SK-N-SH treated with all-trans-retinoic acid at 6 μM for 48 hours (cell line): Measurements from ENCODE around the gene AKAP8.

ENCODE experiments used
- ATAC-seq: fragments of 200-7000 bp; cut with Tn5 transposase; 3 replicates; pipeline ENCODE4 v1.9.1; 2020; ENCODE audit warnings: mild to moderate bottlenecking, moderate library complexity
- ARNTL ChIP-seq: fragments of 450-650 bp; formaldehyde crosslinking; IDR thresholded peaks from 2 replicates; pipeline ENCODE4 v1.5.0; 2020; ENCODE audit warnings: low read depth, mild to moderate bottlenecking, moderate library complexity, borderline replicate concordance
- BACH2 ChIP-seq: fragments of 250-450 bp; sonication (Bioruptor Pico); IDR thresholded peaks from 2 replicates; pipeline ENCODE4 v1.9.0; 2021; ENCODE audit warnings: mild to moderate bottlenecking, borderline replicate concordance
- CREB5 ChIP-seq: fragments of 250-450 bp; sonication (Bioruptor Pico); IDR thresholded peaks from 2 replicates; pipeline ENCODE4 v1.5.1; 2020; ENCODE audit warnings: low read depth, mild to moderate bottlenecking, moderate library complexity
- CSDC2 ChIP-seq: fragments of 250-450 bp; sonication (Bioruptor Pico); IDR thresholded peaks from 2 replicates; pipeline ENCODE4 v1.5.0; 2020; ENCODE audit warnings: mild to moderate bottlenecking, moderate library complexity
- ESRRG ChIP-seq: fragments of 250-450 bp; sonication (Bioruptor Pico); IDR thresholded peaks from 2 replicates; pipeline ENCODE4 v1.6.1; 2021; ENCODE audit warnings: mild to moderate bottlenecking
- GLIS3 ChIP-seq: fragments of 250-450 bp; sonication (Bioruptor Pico); IDR thresholded peaks from 2 replicates; pipeline ENCODE4 v1.5.0; 2020; ENCODE audit warnings: mild to moderate bottlenecking, moderate library complexity
- ISL1 ChIP-seq: fragments of 250-450 bp; sonication (Bioruptor Pico); IDR thresholded peaks from 2 replicates; pipeline ENCODE4 v2.1.2; 2022; ENCODE audit warnings: mild to moderate bottlenecking, moderate library complexity
- OSR1 ChIP-seq: fragments of 250-450 bp; sonication (Bioruptor Pico); IDR thresholded peaks from 2 replicates; pipeline ENCODE4 v1.8.0; 2022; ENCODE audit warnings: moderate library complexity, mild to moderate bottlenecking, inconsistent platforms
- PATZ1 ChIP-seq: fragments of 250-450 bp; sonication (Bioruptor Pico); IDR thresholded peaks from 2 replicates; pipeline ENCODE4 v1.8.0; 2020; ENCODE audit warnings: mild to moderate bottlenecking, moderate library complexity, borderline replicate concordance
- PPARA ChIP-seq: fragments of 250-450 bp; sonication (Bioruptor Pico); IDR thresholded peaks from 2 replicates; pipeline ENCODE4 v1.5.0; 2020; ENCODE audit warnings: mild to moderate bottlenecking, borderline replicate concordance
- RARB ChIP-seq: fragments of 250-450 bp; sonication (Bioruptor Pico); IDR thresholded peaks from 2 replicates; pipeline ENCODE4 v1.8.0; 2021; ENCODE audit warnings: mild to moderate bottlenecking, moderate library complexity
- SNAI2 ChIP-seq: fragments of 250-450 bp; sonication (Bioruptor Pico); IDR thresholded peaks from 2 replicates; pipeline ENCODE4 v1.5.0; 2020; ENCODE audit warnings: mild to moderate bottlenecking, moderate library complexity
- TCF4 ChIP-seq: fragments of 250-450 bp; sonication (Bioruptor Pico); IDR thresholded peaks from 2 replicates; pipeline ENCODE4 v1.8.0; 2021; ENCODE audit warnings: mild to moderate bottlenecking, moderate library complexity, borderline replicate concordance
- TOX ChIP-seq: fragments of 250-450 bp; sonication (Bioruptor Pico); IDR thresholded peaks from 2 replicates; pipeline ENCODE4 v1.8.0; 2021; ENCODE audit warnings: mild to moderate bottlenecking, moderate library complexity, borderline replicate concordance
- ZC3H10 ChIP-seq: fragments of 250-450 bp; sonication (Bioruptor Pico); IDR thresholded peaks from 2 replicates; pipeline ENCODE4 v1.5.1; 2021; ENCODE audit warnings: mild to moderate bottlenecking, moderate library complexity
- ZFP30 ChIP-seq: fragments of 450-650 bp; formaldehyde crosslinking; IDR thresholded peaks from 2 replicates; pipeline ENCODE4 v1.5.0; 2022; ENCODE audit warnings: mild to moderate bottlenecking, moderate library complexity
- ZNF70 ChIP-seq: fragments of 450-650 bp; formaldehyde crosslinking; IDR thresholded peaks from 2 replicates; pipeline ENCODE4 v1.5.0; 2020; ENCODE audit warnings: mild to moderate bottlenecking, moderate library complexity
- TF ChIP-seq, protein P1 (sequence below): fragments of 250-450 bp; sonication (Bioruptor Pico); IDR thresholded peaks from 2 replicates; pipeline ENCODE4 v1.5.0; 2020; ENCODE audit warnings: mild to moderate bottlenecking, moderate library complexity
- TF ChIP-seq, protein P2 (sequence below): fragments of 250-450 bp; sonication (Bioruptor Pico); IDR thresholded peaks from 2 replicates; pipeline ENCODE4 v1.5.1; 2021; ENCODE audit warnings: mild to moderate bottlenecking, moderate library complexity

AKAP8 gene

DNA sequence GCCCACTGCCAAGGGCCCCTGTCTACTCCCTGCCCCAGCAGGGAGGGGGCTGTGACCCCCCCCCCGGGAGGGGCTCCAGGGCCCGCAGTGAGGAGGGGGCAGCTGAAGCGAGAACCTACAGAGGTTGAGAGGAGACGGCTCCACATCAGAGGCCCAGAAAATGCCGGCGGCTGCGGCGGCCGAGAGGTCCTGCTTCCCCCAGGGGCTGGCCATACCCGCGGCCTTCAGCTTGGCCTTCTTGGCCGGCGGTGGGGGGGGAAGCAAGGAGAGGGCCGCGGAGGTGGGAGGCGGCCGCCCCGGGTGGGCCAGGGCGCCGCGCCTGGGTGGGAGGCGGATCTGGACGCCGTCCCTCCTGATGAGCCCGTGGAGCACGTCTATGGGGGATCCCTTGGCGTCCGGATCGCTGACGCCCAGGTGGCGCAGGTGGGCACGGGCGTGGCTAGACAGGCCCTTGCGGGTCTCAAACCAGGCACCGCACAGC lies 48.4 kb upstream of the AKAP8 start (continued):
- TF ChIP-seq, protein P1, sequence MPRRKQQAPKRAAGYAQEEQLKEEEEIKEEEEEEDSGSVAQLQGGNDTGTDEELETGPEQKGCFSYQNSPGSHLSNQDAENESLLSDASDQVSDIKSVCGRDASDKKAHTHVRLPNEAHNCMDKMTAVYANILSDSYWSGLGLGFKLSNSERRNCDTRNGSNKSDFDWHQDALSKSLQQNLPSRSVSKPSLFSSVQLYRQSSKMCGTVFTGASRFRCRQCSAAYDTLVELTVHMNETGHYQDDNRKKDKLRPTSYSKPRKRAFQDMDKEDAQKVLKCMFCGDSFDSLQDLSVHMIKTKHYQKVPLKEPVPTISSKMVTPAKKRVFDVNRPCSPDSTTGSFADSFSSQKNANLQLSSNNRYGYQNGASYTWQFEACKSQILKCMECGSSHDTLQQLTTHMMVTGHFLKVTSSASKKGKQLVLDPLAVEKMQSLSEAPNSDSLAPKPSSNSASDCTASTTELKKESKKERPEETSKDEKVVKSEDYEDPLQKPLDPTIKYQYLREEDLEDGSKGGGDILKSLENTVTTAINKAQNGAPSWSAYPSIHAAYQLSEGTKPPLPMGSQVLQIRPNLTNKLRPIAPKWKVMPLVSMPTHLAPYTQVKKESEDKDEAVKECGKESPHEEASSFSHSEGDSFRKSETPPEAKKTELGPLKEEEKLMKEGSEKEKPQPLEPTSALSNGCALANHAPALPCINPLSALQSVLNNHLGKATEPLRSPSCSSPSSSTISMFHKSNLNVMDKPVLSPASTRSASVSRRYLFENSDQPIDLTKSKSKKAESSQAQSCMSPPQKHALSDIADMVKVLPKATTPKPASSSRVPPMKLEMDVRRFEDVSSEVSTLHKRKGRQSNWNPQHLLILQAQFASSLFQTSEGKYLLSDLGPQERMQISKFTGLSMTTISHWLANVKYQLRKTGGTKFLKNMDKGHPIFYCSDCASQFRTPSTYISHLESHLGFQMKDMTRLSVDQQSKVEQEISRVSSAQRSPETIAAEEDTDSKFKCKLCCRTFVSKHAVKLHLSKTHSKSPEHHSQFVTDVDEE (CRISPR knock-in tag) = no peak
- TF ChIP-seq ARNTL (CRISPR knock-in tag) = no peak
- TF ChIP-seq GLIS3 (CRISPR knock-in tag) = no peak
- TF ChIP-seq ESRRG (CRISPR knock-in tag) = no peak
- TF ChIP-seq SNAI2 (CRISPR knock-in tag) = no peak

- ATAC-seq = no peak
- TF ChIP-seq PATZ1 (CRISPR knock-in tag) = no peak
- TF ChIP-seq GLIS3 (CRISPR knock-in tag) = no peak
- no peak for TF ChIP-seq ZFP30 (CRISPR knock-in tag)
- TF ChIP-seq ARNTL (CRISPR knock-in tag) = no peak
- TF ChIP-seq RARB (CRISPR knock-in tag) = no peak
- no peak for TF ChIP-seq TCF4 (CRISPR knock-in tag)
- TF ChIP-seq ZNF70 (CRISPR knock-in tag) = no peak
- TF ChIP-seq TOX (CRISPR knock-in tag) = no peak
- no peak for TF ChIP-seq CREB5 (CRISPR knock-in tag)
- no peak for TF ChIP-seq OSR1 (CRISPR knock-in tag)
- TF ChIP-seq, protein P2, sequence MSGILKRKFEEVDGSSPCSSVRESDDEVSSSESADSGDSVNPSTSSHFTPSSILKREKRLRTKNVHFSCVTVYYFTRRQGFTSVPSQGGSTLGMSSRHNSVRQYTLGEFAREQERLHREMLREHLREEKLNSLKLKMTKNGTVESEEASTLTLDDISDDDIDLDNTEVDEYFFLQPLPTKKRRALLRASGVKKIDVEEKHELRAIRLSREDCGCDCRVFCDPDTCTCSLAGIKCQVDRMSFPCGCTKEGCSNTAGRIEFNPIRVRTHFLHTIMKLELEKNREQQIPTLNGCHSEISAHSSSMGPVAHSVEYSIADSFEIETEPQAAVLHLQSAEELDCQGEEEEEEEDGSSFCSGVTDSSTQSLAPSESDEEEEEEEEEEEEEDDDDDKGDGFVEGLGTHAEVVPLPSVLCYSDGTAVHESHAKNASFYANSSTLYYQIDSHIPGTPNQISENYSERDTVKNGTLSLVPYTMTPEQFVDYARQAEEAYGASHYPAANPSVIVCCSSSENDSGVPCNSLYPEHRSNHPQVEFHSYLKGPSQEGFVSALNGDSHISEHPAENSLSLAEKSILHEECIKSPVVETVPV (CRISPR knock-in tag) = no peak
- TF ChIP-seq ZC3H10 (CRISPR knock-in tag) = no peak
- TF ChIP-seq BACH2 = no peak
- TF ChIP-seq, protein P1 (CRISPR knock-in tag) = no peak
- TF ChIP-seq ISL1 = no peak
- no peak for TF ChIP-seq PPARA (CRISPR knock-in tag)
- TF ChIP-seq CSDC2 (CRISPR knock-in tag) = no peak
Observed at GRCh38 chr19:15427350-15427700, 47.7 kb upstream of the AKAP8 start.

- ATAC-seq = no peak; the same call in 2 of the 3 replicates
- TF ChIP-seq PPARA (CRISPR knock-in tag) (no peak), CREB5 (CRISPR knock-in tag) (no peak)
- TF ChIP-seq, all 23 proteins: peak for 0
Observed at GRCh38 chr19:15426485-15427349, 47.1 kb upstream of the AKAP8 start.
